Measurements from ENCODE around the gene EPN2.

EPN2 gene

DNA sequence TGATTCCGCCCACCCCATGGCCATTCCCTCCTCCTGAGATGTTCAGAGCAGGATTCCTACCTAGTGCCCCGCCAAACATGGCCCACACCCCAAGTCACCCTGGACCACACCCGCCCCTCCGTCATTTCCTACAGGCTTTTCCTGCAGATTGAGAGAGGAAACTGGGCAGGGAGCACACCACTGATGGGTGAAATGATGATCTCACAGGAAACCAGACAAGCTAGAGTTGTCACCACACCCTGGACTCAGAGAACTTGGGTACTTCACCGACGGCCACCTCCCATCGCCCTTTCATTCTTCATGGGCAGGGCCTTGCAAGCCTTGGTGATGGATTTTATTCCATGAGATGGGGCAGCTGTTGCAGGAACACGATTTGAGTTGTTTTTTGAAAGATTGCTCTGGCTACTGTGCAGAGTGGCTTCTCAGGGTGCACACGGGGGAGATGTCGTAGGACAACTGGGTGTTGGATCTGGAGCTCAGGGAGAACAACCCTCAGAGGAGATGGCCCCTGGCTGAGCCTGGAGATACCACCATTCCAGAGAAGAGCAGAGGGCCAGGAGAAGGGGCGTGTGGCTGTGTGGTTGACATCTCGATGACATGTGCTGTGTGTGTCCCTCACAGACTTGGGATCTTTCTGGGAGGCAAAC is 132.8 kb downstream of the EPN2 start:
- no peak for DNase-seq

- DNase-seq: no peak
Observed at GRCh38 chr17:19370493-19370960, 133.4 kb downstream of the EPN2 start.

GRCh38 chr17:19371259-19372010 is 134.3 kb downstream of the EPN2 start:
- DNase-seq: no peak

DNA sequence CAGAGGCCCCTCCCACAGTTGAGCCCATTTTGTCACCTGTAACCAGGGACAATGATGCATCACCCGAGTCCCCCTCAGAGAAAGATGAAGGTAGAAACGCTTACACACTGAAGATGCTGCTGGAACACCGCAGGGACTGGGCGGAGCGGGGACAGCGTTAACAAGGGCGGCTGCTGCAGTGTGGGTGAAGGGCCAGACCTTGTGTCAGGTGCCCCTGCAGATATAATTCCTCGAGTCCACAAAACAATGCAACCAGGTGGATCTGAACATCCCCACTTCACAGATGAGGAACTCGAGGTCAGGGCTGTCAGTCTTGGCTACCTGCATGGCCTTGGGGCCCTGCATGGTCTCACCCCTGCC is 134.8 kb downstream of the EPN2 start:
- DNase-seq: no peak

GRCh38 chr17:19372439-19372838 is 135.3 kb downstream of the EPN2 start:
- DNase-seq: no peak

GRCh38 chr17:19372866-19373504 is 135.8 kb downstream of the EPN2 start:
- DNase-seq: no peak

- DNase-seq: no peak
Observed at GRCh38 chr17:19374136-19374535, 137.0 kb downstream of the EPN2 start.

- no peak for DNase-seq
Observed at GRCh38 chr17:19375732-19376131, 138.6 kb downstream of the EPN2 start.

GRCh38 chr17:19376811-19377210 is 139.6 kb downstream of the EPN2 start:
- DNase-seq: no peak

- peak; percentile 89 to 92 for DNase-seq
Observed at GRCh38 chr17:19377602-19378415, 140.6 kb downstream of the EPN2 start.

DNA sequence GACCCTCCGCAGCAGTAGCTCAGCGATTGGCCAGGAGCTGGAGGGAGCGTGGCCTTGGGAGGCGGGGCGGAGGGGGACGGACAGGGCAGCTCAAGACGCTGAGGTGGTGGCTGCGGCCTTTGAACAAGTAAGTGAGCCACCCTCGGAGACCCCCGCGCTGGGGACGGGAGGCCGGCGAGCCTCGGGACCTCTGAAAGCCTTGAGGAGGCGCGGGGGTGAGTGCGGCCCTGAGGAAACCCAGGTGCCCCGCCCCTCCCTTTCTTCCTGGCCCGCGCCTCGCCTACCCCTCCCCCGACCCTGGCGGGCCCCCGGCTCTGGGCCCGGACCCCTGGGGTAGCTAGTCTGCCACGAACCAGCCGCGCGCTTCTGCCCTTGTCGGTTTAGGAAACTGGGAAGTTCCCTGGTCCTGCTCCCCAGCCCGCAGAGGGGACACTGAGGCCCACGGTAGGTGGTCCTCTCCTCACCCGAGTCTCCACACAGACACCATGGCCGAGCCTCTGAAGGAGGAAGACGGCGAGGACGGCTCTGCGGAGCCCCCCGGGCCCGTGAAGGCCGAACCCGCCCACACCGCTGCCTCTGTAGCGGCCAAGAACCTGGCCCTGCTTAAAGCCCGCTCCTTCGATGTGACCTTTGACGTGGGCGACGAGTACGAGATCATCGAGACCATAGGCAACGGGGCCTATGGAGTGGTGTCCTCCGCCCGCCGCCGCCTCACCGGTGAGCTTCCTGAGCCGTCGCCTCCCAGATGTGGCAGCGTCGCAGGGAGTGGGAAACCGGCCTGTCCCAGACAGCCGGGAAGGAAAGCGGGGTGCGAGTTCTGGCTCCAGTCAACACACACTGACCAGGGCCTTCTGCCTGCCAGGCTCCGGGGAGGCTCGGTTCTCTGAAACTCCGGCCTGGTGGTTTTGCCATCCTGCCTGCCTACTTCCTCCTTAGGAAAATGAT is 141.5 kb downstream of the EPN2 start, which contains the start of gene MAPK7:
MAPK7 (plus strand) TSS at position 83 of the 945 bp plus-strand sequence; CDS start at position 486, 403 bp downstream.
- DNase-seq: no peak

- no peak for DNase-seq
Observed at GRCh38 chr17:19379361-19380065, 142.3 kb downstream of the EPN2 start.

DNA sequence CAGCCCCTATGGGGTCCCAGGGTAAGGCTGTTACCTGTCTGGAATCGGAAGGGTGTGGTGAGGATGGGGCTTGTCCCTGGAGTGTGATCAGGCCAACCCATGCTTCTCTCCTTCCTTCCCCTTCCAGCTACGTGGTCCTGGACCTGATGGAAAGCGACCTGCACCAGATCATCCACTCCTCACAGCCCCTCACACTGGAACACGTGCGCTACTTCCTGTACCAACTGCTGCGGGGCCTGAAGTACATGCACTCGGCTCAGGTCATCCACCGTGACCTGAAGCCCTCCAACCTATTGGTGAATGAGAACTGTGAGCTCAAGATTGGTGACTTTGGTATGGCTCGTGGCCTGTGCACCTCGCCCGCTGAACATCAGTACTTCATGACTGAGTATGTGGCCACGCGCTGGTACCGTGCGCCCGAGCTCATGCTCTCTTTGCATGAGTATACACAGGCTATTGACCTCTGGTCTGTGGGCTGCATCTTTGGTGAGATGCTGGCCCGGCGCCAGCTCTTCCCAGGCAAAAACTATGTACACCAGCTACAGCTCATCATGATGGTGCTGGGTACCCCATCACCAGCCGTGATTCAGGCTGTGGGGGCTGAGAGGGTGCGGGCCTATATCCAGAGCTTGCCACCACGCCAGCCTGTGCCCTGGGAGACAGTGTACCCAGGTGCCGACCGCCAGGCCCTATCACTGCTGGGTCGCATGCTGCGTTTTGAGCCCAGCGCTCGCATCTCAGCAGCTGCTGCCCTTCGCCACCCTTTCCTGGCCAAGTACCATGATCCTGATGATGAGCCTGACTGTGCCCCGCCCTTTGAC is 143.5 kb downstream of the EPN2 start:
- no peak for DNase-seq

DNA sequence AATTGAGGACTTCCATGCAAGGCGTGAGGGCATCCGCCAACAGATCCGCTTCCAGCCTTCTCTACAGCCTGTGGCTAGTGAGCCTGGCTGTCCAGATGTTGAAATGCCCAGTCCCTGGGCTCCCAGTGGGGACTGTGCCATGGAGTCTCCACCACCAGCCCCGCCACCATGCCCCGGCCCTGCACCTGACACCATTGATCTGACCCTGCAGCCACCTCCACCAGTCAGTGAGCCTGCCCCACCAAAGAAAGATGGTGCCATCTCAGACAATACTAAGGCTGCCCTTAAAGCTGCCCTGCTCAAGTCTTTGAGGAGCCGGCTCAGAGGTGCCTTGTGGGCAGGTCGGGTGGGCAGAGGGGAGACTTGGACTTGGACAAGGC is 144.2 kb downstream of the EPN2 start:
- no peak for DNase-seq

GRCh38 chr17:19381741-19382444 is 144.7 kb downstream of the EPN2 start:
- no peak for DNase-seq

DNA sequence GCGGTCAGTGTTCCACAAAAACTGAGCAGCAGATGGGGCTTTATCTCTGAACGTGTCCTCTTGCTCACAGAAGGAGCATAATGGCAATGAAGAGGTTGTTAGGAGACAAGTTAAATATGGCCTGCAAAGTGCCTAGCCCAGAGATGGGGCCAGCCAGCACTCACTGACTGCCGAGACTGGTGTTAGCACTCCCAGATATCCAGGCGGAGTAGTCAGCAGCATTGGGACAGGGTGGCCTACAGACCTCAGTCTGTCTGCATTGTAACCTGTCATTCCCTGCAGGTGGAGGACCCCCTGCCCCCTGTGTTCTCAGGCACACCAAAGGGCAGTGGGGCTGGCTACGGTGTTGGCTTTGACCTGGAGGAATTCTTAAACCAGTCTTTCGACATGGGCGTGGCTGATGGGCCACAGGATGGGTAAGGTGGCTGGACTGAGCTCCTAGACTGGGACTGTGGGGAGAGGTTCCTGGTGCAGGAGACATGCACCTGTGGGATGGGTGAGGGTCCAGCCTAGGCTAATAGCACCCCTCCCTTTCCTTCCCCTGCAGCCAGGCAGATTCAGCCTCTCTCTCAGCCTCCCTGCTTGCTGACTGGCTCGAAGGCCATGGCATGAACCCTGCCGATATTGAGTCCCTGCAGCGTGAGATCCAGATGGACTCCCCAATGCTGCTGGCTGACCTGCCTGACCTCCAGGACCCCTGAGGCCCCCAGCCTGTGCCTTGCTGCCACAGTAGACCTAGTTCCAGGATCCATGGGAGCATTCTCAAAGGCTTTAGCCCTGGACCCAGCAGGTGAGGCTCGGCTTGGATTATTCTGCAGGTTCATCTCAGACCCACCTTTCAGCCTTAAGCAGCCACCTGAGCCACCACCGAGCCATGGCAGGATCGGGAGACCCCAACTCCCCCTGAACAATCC is 145.6 kb downstream of the EPN2 start:
- DNase-seq: no peak

DNA sequence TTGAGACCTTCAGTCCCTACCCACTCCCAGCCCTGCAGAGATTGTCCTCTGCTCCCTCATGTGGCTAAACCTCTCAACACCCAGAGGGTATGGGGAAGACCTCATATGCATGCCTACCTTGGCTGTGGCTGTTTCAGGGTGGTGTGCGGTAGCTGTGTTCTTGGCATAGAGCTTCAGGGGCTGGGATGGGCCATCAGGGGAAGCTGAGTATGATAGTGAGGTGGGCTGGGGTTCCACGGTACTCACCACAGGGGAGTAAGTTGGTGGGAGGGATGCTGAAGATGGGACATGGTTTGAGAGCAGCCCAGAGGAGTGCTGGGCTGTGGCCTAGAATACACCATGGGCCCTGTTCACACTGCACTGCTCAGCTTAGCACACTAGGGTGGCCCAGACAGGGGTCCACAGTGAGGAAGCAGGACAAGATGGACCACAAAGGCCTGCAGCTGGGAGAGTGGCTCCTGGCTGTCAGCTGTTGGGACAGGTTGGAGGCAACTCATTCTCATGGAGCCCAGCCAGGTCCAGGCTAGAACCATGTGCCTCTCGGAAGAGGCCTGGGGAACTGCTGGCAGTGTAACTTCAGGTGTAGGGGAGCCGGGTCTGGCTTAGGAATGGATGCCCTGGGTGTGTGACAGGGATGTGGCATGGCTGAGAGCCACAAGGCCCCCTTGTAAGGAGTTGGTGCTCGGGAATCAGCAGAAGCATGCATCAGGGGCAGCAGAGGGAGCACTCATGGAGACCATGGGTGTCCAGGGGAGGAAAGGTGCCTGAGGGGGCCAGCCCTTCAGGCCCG is 146.7 kb downstream of the EPN2 start:
- no peak for DNase-seq
